GM19193 (cell line): ENCODE measurements around the gene TANGO2.

ENCODE experiments used
- POLR2A ChIP-seq: IDR thresholded peaks from 4 replicates; pipeline ENCODE4 v1.6.1; 2011; ENCODE audit not compliant: insufficient read depth, insufficient read length; ENCODE audit errors: extremely low read depth

Gene TANGO2

GRCh38 chr22:20113551-20114310, 92.8 kb downstream of the TANGO2 start:
- TF ChIP-seq POLR2A: no peak

GRCh38 chr22:20114506-20115475, 93.9 kb downstream of the TANGO2 start:
- TF ChIP-seq POLR2A: no peak

GRCh38 chr22:20115691-20116375, 94.9 kb downstream of the TANGO2 start, which contains the start of gene RANBP1:
RANBP1 (plus strand) TSS chr22:20116104; CDS start chr22:20116185, 81 bp downstream.
- TF ChIP-seq POLR2A: no peak

GRCh38 chr22:20116376-20116950, 95.6 kb downstream of the TANGO2 start:
- no peak for TF ChIP-seq POLR2A
